Neural progenitor cell (in vitro differentiated cells): Measurements from ENCODE around the gene OR4K17. TPM values are rescaled to one million over a fixed set of nuclear protein-coding genes. Genes with fewer than 3 reads are reported as not detected.

Source experiments
- DNase-seq: peaks from one replicate; pipeline ENCODE4 v3.0.0-alpha.2; 2016; ENCODE audit warnings: low spot score
- H2AFZ ChIP-seq: fragments of 200-600 bp; sonication (generic); replicated peaks from 2 replicates; pipeline ENCODE4 v1.6.1; 2016; ENCODE audit warnings: antibody characterized with exemption
- H3F3A ChIP-seq: fragments of 200-600 bp; sonication (generic); 2 replicates; pipeline ENCODE4 v1.6.1; 2016; ENCODE audit warnings: antibody characterized with exemption, low read depth
- H3K27ac ChIP-seq: fragments of 200-600 bp; sonication (generic); 2 replicates; pipeline ENCODE4 v1.5.1; 2016; ENCODE audit warnings: mild to moderate bottlenecking
- H3K27me3 ChIP-seq: fragments of 200-600 bp; sonication (generic); 2 replicates; pipeline ENCODE4 v1.6.1; 2016; ENCODE audit warnings: mild to moderate bottlenecking, moderate library complexity
- H3K36me3 ChIP-seq: fragments of 200-600 bp; sonication (generic); 2 replicates; pipeline ENCODE4 v1.5.1; 2016
- H3K4me1 ChIP-seq: fragments of 200-600 bp; sonication (generic); 2 replicates; pipeline ENCODE4 v1.6.1; 2016; ENCODE audit warnings: mixed run types
- H3K4me2 ChIP-seq: fragments of 200-600 bp; sonication (generic); 2 replicates; pipeline ENCODE4 v1.6.1; 2016
- H3K4me3 ChIP-seq: fragments of 200-600 bp; sonication (generic); 2 replicates; pipeline ENCODE4 v1.5.1; 2016
- H3K79me2 ChIP-seq: fragments of 200-600 bp; sonication (generic); 2 replicates; pipeline ENCODE4 v1.6.1; 2016; ENCODE audit warnings: low read depth
- H3K9ac ChIP-seq: fragments of 200-600 bp; sonication (generic); 2 replicates; pipeline ENCODE4 v1.6.1; 2016
- H3K9me3 ChIP-seq: fragments of 200-600 bp; sonication (generic); 2 replicates; pipeline ENCODE4 v1.5.1; 2016; ENCODE audit warnings: low read depth
- H4K20me1 ChIP-seq: fragments of 200-600 bp; sonication (generic); 2 replicates; pipeline ENCODE4 v1.6.1; 2016; ENCODE audit warnings: low read depth
- H3K27ac Mint-ChIP-seq: 3 replicates; pipeline ENCODE4 v1.8.0; 2021; ENCODE audit warnings: mixed read lengths
- H3K27me3 Mint-ChIP-seq: 2 replicates; pipeline ENCODE4 v1.8.0; 2022; ENCODE audit warnings: low read depth, mild to moderate bottlenecking, inconsistent platforms, moderate library complexity, mixed read lengths; ENCODE audit not compliant: insufficient read depth
- H3K36me3 Mint-ChIP-seq: 3 replicates; pipeline ENCODE4 v1.8.0; 2021; ENCODE audit warnings: mixed read lengths
- H3K4me1 Mint-ChIP-seq: 3 replicates; pipeline ENCODE4 v1.8.0; 2021; ENCODE audit warnings: mixed read lengths
- H3K4me3 Mint-ChIP-seq: 3 replicates; pipeline ENCODE4 v1.8.0; 2021; ENCODE audit warnings: mild to moderate bottlenecking, moderate library complexity, mixed read lengths
- H3K9me3 Mint-ChIP-seq: 3 replicates; pipeline ENCODE4 v1.8.0; 2020; ENCODE audit warnings: mixed read lengths
- CTCF ChIP-seq: fragments of 200-600 bp; sonication (generic); IDR thresholded peaks from 2 replicates; pipeline ENCODE4 v1.5.1; 2017; ENCODE audit warnings: antibody characterized with exemption, mild to moderate bottlenecking
- EZH2 ChIP-seq: fragments of 200-600 bp; sonication (generic); IDR thresholded peaks from 2 replicates; pipeline ENCODE4 v1.6.1; 2017; ENCODE audit warnings: antibody characterized with exemption, mild to moderate bottlenecking, moderate library complexity
- EZH2phosphoT487 ChIP-seq: fragments of 200-600 bp; sonication (generic); IDR thresholded peaks from 2 replicates; pipeline ENCODE4 v1.6.1; 2017; ENCODE audit warnings: antibody characterized with exemption
- total RNA-seq: library from RNA; depleted of rRNA; stranded (reverse); fragments of >200 nt; gene quantifications from 2 replicates; pipeline ENCODE4 v1.2.3, GENCODE V29; 2015; ENCODE audit warnings: low replicate concordance

The OR4K17 gene
- total RNA-seq, 1 donor from 2014 or later, result not detected

GRCh38 chr14:20143911-20144310, 33.4 kb downstream of the OR4K17 start:
- Histone ChIP-seq H3K4me3 (no peak overlapping the region), H3K4me2 (no peak overlapping the region), H3F3A (no peaks in the 10 kb centered on the region), H3K4me1 (no peaks in the 10 kb centered on the region), H2AFZ (no peak overlapping the region), H3K27me3 (no peaks in the 10 kb centered on the region), H3K9me3 (peaks cover 47% of the 10 kb centered on the region), H3K9ac (no peak overlapping the region), H3K79me2 (no peaks in the 10 kb centered on the region), H3K27ac (no peak overlapping the region), H4K20me1 (no peaks in the 10 kb centered on the region), H3K36me3 (no peaks in the 10 kb centered on the region)
- Mint-ChIP-seq H3K27ac (no peak overlapping the region), H3K4me3 (no peak overlapping the region), H3K4me1 (no peaks in the 10 kb centered on the region), H3K9me3 (peaks cover 14% of the 10 kb centered on the region), H3K27me3 (no peaks in the 10 kb centered on the region), H3K36me3 (no peaks in the 10 kb centered on the region)
- DNase-seq, result no peak
- TF ChIP-seq EZH2 (no peak), EZH2phosphoT487 (no peak), CTCF (no peak)

DNA sequence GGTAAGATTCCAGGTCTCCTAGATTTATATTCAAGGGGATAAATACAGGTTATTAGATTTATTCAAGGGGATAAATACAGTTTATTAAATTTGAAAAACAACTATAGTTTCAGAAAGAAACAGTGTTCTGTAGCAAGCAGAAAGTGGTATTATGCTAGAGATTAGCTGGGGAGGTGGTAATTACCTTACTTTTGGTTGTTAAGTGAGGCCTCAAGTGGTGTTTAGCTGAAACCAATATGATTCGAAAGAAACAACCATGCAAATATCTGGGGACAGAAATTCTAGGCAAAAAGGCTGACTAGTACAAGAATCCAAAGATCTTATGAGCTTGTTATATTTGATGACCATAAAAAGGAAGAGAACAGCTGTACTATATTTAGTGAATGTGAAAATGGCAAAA, 34.3 kb downstream of the OR4K17 start:
- no peak overlapping the region for H3K4me3 Mint-ChIP-seq
- no peak overlapping the region for H3K27ac ChIP-seq
- H3K4me3 ChIP-seq, result no peak overlapping the region
- no peaks in the 10 kb centered on the region for H4K20me1 ChIP-seq
- no peaks in the 10 kb centered on the region for H3K36me3 ChIP-seq
- no peak overlapping the region for H3K9ac ChIP-seq
- no peak overlapping the region for H2AFZ ChIP-seq
- no peaks in the 10 kb centered on the region for H3K36me3 Mint-ChIP-seq
- H3K27ac Mint-ChIP-seq, result no peak overlapping the region
- no peak overlapping the region for H3K4me2 ChIP-seq
- no peaks in the 10 kb centered on the region for H3K4me1 Mint-ChIP-seq
- no peak for TF ChIP-seq CTCF
- no peak for TF ChIP-seq EZH2phosphoT487
- no peak for TF ChIP-seq EZH2
- H3K4me1 ChIP-seq, result no peaks in the 10 kb centered on the region
- peaks cover 16% of the 10 kb centered on the region for H3K9me3 Mint-ChIP-seq
- no peaks in the 10 kb centered on the region for H3K27me3 ChIP-seq
- H3K79me2 ChIP-seq, result no peaks in the 10 kb centered on the region
- peaks cover 51% of the 10 kb centered on the region for H3K9me3 ChIP-seq
- H3K27me3 Mint-ChIP-seq, result no peaks in the 10 kb centered on the region
- H3F3A ChIP-seq, result no peaks in the 10 kb centered on the region
- no peak for DNase-seq

DNA sequence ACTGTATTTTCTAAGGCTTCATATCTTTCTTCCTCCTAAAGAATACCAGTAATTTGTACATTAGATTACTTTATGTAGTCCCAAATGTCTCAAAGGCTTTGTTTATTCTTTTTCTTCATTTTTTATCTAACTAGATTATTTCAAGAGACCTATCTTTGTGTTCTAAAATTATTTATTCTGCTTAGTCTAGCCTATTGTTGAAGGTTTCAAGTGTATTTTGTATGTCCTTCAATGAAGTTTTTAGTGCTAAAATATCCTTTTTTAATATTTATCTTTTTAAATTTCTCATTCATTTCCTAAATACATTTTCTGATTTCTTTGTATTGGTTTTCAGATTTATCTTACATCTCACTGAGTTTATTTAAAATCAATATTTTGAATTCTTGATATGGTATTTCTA, 53.9 kb downstream of the OR4K17 start:
- Histone ChIP-seq H3K4me1 (no peaks in the 10 kb centered on the region), H3K9ac (no peak overlapping the region), H3K4me3 (no peak overlapping the region), H3K79me2 (no peaks in the 10 kb centered on the region), H3K27me3 (no peaks in the 10 kb centered on the region), H3K36me3 (no peaks in the 10 kb centered on the region), H4K20me1 (no peaks in the 10 kb centered on the region), H2AFZ (no peak overlapping the region), H3K9me3 (peaks cover 29% of the 10 kb centered on the region), H3K4me2 (no peak overlapping the region), H3K27ac (no peak overlapping the region), H3F3A (no peaks in the 10 kb centered on the region)
- H3K27ac Mint-ChIP-seq, result no peak overlapping the region
- H3K4me3 Mint-ChIP-seq, result no peak overlapping the region
- no peaks in the 10 kb centered on the region for H3K36me3 Mint-ChIP-seq
- H3K4me1 Mint-ChIP-seq, result no peaks in the 10 kb centered on the region
- H3K9me3 Mint-ChIP-seq, result peaks cover 20% of the 10 kb centered on the region
- TF ChIP-seq EZH2phosphoT487 (no peak), CTCF (no peak), EZH2 (no peak)
- no peaks in the 10 kb centered on the region for H3K27me3 Mint-ChIP-seq
- DNase-seq, result no peak
